Measurements from ENCODE around the gene KRT1.

Gene KRT1

GRCh38 chr12:52697058-52697582 is 16.9 kb upstream of the KRT1 start:
- DNase-seq: no peak

- no peak for DNase-seq
Observed at GRCh38 chr12:52696588-52696987, 16.4 kb upstream of the KRT1 start.

GRCh38 chr12:52695039-52695438 is 14.8 kb upstream of the KRT1 start:
- DNase-seq: no peak

- DNase-seq: no peak
Observed at GRCh38 chr12:52694151-52694550, 13.9 kb upstream of the KRT1 start.

- DNase-seq: no peak
Observed at GRCh38 chr12:52693261-52693660, 13.1 kb upstream of the KRT1 start.

GRCh38 chr12:52692254-52692653 is 12.0 kb upstream of the KRT1 start:
- DNase-seq: no peak

GRCh38 chr12:52691841-52692150 is 11.6 kb upstream of the KRT1 start:
- DNase-seq: no peak

GRCh38 chr12:52691076-52691840 is 11.1 kb upstream of the KRT1 start:
- DNase-seq: no peak

GRCh38 chr12:52690351-52691075 is 10.3 kb upstream of the KRT1 start:
- no peak for DNase-seq

GRCh38 chr12:52689936-52690335 is 9.7 kb upstream of the KRT1 start:
- DNase-seq: no peak

GRCh38 chr12:52689239-52689638 is 9.0 kb upstream of the KRT1 start:
- no peak for DNase-seq

- no peak for DNase-seq
Observed at GRCh38 chr12:52688481-52688880, 8.3 kb upstream of the KRT1 start.

- DNase-seq: no peak
Observed at GRCh38 chr12:52687497-52688385, 7.5 kb upstream of the KRT1 start.

GRCh38 chr12:52686756-52687487 is 6.7 kb upstream of the KRT1 start:
- no peak for DNase-seq

- peak; percentile 21 for DNase-seq
Observed at GRCh38 chr12:52686063-52686462, 5.9 kb upstream of the KRT1 start.

GRCh38 chr12:52685406-52685890 is 5.2 kb upstream of the KRT1 start:
- no peak for DNase-seq

- DNase-seq: no peak
Observed at GRCh38 chr12:52684431-52684830, 4.2 kb upstream of the KRT1 start.

- DNase-seq: no peak
Observed at GRCh38 chr12:52683575-52684300, 3.5 kb upstream of the KRT1 start.

GRCh38 chr12:52682938-52683574 is 2.8 kb upstream of the KRT1 start:
- DNase-seq: no peak

- DNase-seq: no peak
Observed at GRCh38 chr12:52682381-52682660, 2.1 kb upstream of the KRT1 start.
